ENCODE data around the gene PIR. TPM values are rescaled to one million over a fixed set of nuclear protein-coding genes. Genes with fewer than 3 reads are reported as not detected.

Gene PIR
- total RNA-seq (2022; extraction: Qiagen RNA extraction): 53.1 to 59.2 TPM (median 56.4 TPM) in 5 replicates

GRCh38 chrX:15493118-15493962 lies at the start of gene PIR:
TSS of gene PIR (minus strand) at chrX:15493333. CDS start at chrX:15491257, 2,076 bp downstream.

GRCh38 chrX:15500497-15500966 lies 7.4 kb upstream of the PIR start, which contains the start of gene BMX:
TSS of gene BMX (plus strand) at chrX:15500807. CDS start at chrX:15508354, 7,547 bp downstream.

DNA sequence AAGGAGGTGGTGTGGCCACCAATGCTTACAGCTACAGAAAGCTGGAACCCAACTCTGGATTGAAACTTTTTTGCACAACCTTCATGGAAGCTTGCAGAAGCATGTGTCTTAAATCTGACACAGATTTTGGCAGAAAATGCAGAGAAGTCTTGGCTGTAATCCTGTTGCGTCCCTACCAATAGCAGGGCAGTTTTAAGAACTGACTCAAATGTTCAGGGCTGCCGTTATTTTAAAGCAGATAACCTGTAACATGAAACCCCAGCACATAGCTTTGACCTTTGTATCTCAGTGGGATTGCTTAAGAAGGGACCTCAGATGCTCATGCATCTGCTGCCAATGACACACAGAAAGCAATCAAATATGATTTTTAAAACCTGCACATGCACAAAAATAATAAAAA lies 108.8 kb downstream of the PIR start, which contains the start of gene VEGFD:
Gene VEGFD (minus strand): TSS at position 110 of the 400 bp plus-strand sequence. CDS start 467 bp downstream, outside the sequence.

GRCh38 chrX:15335135-15336022 lies 157.8 kb downstream of the PIR start, which contains the start of gene PIGA:
TSS of gene PIGA (minus strand) at chrX:15335523. CDS start at chrX:15331930, 3,593 bp downstream.

Other genes with a start within 250 kb of the PIR start
- gene ASB9, start 223.2 kb downstream of the PIR start, total RNA-seq (2022; extraction: Qiagen RNA extraction): 18.7 to 22.9 TPM (median 20.2 TPM) in 5 replicates
- not detected in 5 replicates for gene ASB11, start 177.7 kb downstream of the PIR start, total RNA-seq (2022; extraction: Qiagen RNA extraction)
- gene PIGA, start 157.8 kb downstream of the PIR start, total RNA-seq (2022; extraction: Qiagen RNA extraction): 7.8 to 9.9 TPM (median 9.7 TPM) in 5 replicates
- 0.19 to 0.46 TPM (median 0.33 TPM) in 5 replicates for gene VEGFD, start 108.9 kb downstream of the PIR start, total RNA-seq (2022; extraction: Qiagen RNA extraction)
- not detected in 5 replicates for gene BMX, start 7.5 kb upstream of the PIR start, total RNA-seq (2022; extraction: Qiagen RNA extraction)
- not detected in 5 replicates for gene ACE2, start 107.6 kb upstream of the PIR start, total RNA-seq (2022; extraction: Qiagen RNA extraction)
- 0.49 to 0.96 TPM (median 0.77 TPM) in 5 replicates for gene CLTRN, start 171.5 kb upstream of the PIR start, total RNA-seq (2022; extraction: Qiagen RNA extraction)
- 2.1 to 3.9 TPM (median 2.5 TPM) in 5 replicates for gene CA5B, start 244.9 kb upstream of the PIR start, total RNA-seq (2022; extraction: Qiagen RNA extraction)

Data from A549 treated with dexamethasone at 1 μM for 4 hours (cell line).